MCF 10A (cell line): ENCODE measurements around the gene PRR19. TPM values are rescaled to one million over a fixed set of nuclear protein-coding genes. Genes with fewer than 3 reads are reported as not detected.

Experiments
- BruUV-seq: library from RNA; stranded (reverse); fragments of 400-500 nt; replicated peaks from 2 replicates; lab custom pipeline; 2021; lab: Mats Ljungman, UMichigan
- CTCF ChIA-PET: fragments of 300-600 bp; sonication (Branson Sonifier 250); formaldehyde crosslinking; extraction: SDS; loops from one replicate; lab custom pipeline; 2021; ENCODE audit warnings: antibody characterized with exemption, inconsistent platforms; lab: Yijun Ruan, JAX
- POLR2A ChIA-PET: fragments of 300-600, 350-650 bp; sonication (Branson Sonifier 250); formaldehyde crosslinking; extraction: SDS; loops from one replicate; lab custom pipeline; 2020; ENCODE audit warnings: antibody characterized with exemption, inconsistent platforms; lab: Yijun Ruan, JAX
- DNase-seq: peaks from one replicate; pipeline ENCODE4 v3.0.0-alpha.2; 2018; ENCODE audit not compliant: unreplicated experiment
- H3K27ac Mint-ChIP-seq: one replicate; pipeline ENCODE4 v1.8.0; 2022; ENCODE audit warnings: mild to moderate bottlenecking, low read depth, mixed read lengths; ENCODE audit not compliant: unreplicated experiment
- H3K27me3 Mint-ChIP-seq: one replicate; pipeline ENCODE4 v1.8.0; 2022; ENCODE audit warnings: mixed read lengths; ENCODE audit not compliant: insufficient read depth, unreplicated experiment
- H3K36me3 Mint-ChIP-seq: one replicate; pipeline ENCODE4 v1.8.0; 2022; ENCODE audit warnings: mild to moderate bottlenecking, moderate library complexity, mixed read lengths; ENCODE audit not compliant: insufficient read depth, unreplicated experiment
- H3K4me1 Mint-ChIP-seq: one replicate; pipeline ENCODE4 v1.8.0; 2022; ENCODE audit warnings: mixed read lengths; ENCODE audit not compliant: insufficient read depth, unreplicated experiment
- H3K4me3 Mint-ChIP-seq: one replicate; pipeline ENCODE4 v1.8.0; 2022; ENCODE audit warnings: mild to moderate bottlenecking, moderate library complexity, mixed read lengths; ENCODE audit not compliant: unreplicated experiment
- H3K9me3 Mint-ChIP-seq: one replicate; pipeline ENCODE4 v1.8.0; 2022; ENCODE audit warnings: mixed read lengths; ENCODE audit not compliant: unreplicated experiment
- CTCF ChIP-seq: fragments of 200-600 bp; IDR thresholded peaks from one replicate; pipeline ENCODE4 v1.8.0; 2022; ENCODE audit warnings: antibody characterized with exemption, mild to moderate bottlenecking; ENCODE audit not compliant: unreplicated experiment
- intact Hi-C: fragments of 100-400 bp; cut with micrococcal nuclease; formaldehyde crosslinking; loops from 2 replicates; pipeline ENCODE4 v1.14.1; 2022
- total RNA-seq: library from RNA; stranded (reverse); gene quantifications from 2 replicates; pipeline ENCODE4 v1.2.3, GENCODE V29; 2022

The PRR19 gene
- total RNA-seq, 1 experiment from 2014 or later, result 0.30 TPM

DNA sequence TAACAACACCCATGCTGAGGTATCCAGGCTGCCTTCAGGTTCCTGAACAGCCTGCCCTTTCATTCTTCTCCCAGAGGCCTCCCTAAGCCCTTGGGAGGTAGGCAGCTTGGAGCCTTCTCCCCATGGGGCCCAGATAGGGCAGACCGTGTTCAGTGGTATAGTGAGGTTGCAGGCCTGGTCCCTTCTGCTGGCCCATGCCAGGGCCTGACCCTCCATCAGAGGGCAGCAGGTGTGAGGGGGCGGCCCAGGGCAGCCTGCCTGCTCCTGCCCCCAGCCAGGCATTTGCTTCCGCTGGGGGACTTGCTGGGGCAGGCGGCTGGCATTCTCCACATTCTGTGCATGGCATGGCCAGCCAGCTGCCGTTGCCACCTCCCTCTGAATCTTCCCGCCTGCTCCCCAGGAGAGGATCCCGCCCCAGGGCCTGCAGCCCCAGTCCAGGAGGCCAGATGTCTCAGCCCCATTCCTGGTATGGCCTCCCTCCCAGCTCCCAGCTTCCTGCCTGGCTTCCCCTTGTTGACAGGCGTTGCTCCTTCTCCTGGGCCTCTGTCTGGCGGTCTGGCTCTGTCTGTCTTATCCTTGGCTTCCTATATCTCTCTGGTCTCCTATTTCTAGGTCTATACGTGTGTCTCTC lies 24.0 kb upstream of the PRR19 start:
- no peak overlapping the region for H3K4me3 Mint-ChIP-seq
- no TSS peak for BruUV-seq
- ChIA-PET POLR2A (interaction anchor here (1.3 to 7.5 kb wide), 4 partner anchors 8 to 58 kb away, joined by 4 to 158 read pairs (median 44); partner anchors contain the start of genes CIC, GSK3A and ZNF526), CTCF (interaction anchor here (0.6 to 7.2 kb wide), 7 partner anchors 8 to 393 kb away, joined by 3 to 145 read pairs (median 15); partner anchors contain the start of gene GSK3A)
- peaks cover 40% of the 10 kb centered on the region for H3K36me3 Mint-ChIP-seq
- H3K27ac Mint-ChIP-seq, result peak overlapping the region; percentile 94
- no peaks in the 10 kb centered on the region for H3K9me3 Mint-ChIP-seq
- intact Hi-C loops, result no loop called here
- DNase-seq, result no peak
- no peaks in the 10 kb centered on the region for H3K27me3 Mint-ChIP-seq
- H3K4me1 Mint-ChIP-seq, result peaks cover 32% of the 10 kb centered on the region
- TF ChIP-seq CTCF, result no peak

- DNase-seq, result no peak
- Mint-ChIP-seq H3K4me3 (no peak overlapping the region), H3K27me3 (no peaks in the 10 kb centered on the region), H3K4me1 (peaks cover 32% of the 10 kb centered on the region), H3K27ac (peak overlapping the region; percentile 94), H3K9me3 (no peaks in the 10 kb centered on the region), H3K36me3 (peaks cover 36% of the 10 kb centered on the region)
- BruUV-seq, result no TSS peak
- ChIA-PET CTCF (interaction anchor here (0.7 to 7.2 kb wide), 21 partner anchors 8 to 393 kb away, joined by 3 to 145 read pairs (median 5); partner anchors contain the start of genes ERF, GSK3A, PRR19 and ZNF526), POLR2A (interaction anchor here (0.7 to 7.5 kb wide), 5 partner anchors 8 to 62 kb away, joined by 3 to 158 read pairs (median 21); partner anchors contain the start of genes CIC, DEDD2 and GSK3A)
- intact Hi-C loops, result no loop called here
- TF ChIP-seq CTCF, result no peak
Measured at GRCh38 chr19:42278452-42279154, 23.3 kb upstream of the PRR19 start.

DNA sequence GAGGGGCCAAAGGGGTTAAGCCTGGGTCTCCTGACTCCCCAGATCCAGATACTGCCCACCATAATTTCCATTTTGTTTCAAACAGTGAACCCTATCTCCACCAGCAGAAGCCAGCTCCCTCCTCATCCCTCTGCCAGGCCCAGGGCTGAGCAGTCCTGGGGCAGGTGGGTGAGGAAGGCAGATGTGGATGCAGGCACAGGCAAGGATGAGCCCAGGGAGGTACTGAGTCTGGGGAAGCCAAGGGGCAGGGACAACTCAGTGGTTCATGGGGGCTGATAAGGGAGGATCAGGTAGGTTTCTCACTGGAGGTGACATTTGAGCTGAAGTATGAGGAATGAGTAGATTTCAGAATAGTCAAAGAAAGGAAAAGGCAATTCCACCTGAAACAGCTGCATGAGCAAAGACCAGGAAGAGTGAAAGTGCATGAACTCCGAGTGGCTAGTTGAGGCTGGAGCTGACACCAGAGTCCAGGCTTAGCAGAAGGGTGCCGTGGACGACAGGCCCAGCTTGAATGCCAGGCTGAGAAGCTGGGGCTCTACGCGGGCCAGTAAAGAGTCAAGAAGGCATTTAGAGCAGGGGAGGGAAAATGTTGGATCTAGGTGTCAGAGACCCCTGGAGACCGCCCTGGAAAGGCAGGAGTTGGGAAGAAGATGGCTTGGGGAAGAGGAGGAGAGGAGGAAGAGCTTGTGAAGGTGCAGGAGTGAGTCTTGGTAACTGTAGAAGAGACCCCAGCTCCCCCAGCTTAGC lies 22.6 kb upstream of the PRR19 start:
- peaks cover 32% of the 10 kb centered on the region for H3K4me1 Mint-ChIP-seq
- no peaks in the 10 kb centered on the region for H3K9me3 Mint-ChIP-seq
- DNase-seq, result no peak
- H3K36me3 Mint-ChIP-seq, result peaks cover 29% of the 10 kb centered on the region
- TF ChIP-seq CTCF, result no peak
- intact Hi-C loops, result no loop called here
- no peaks in the 10 kb centered on the region for H3K27me3 Mint-ChIP-seq
- no TSS peak for BruUV-seq
- ChIA-PET POLR2A (interaction anchor here (0.6 to 7.5 kb wide), 11 partner anchors 9 to 1527 kb away, joined by 3 to 158 read pairs (median 9); partner anchors contain the start of genes CIC, DEDD2, ERF and GSK3A), CTCF (interaction anchor here (0.5 to 7.2 kb wide), 38 partner anchors 9 to 394 kb away, joined by 3 to 145 read pairs (median 4); partner anchors contain the start of genes ERF, GSK3A, POU2F2 and PRR19)
- peak overlapping the region; percentile 94 for H3K27ac Mint-ChIP-seq
- no peak overlapping the region for H3K4me3 Mint-ChIP-seq
